GM18867 (cell line): ENCODE data around the gene ST6GALNAC3.
"Not testable (repeated sequence)": the region's sequence is repeated elsewhere in the genome, so short reads cannot be mapped to it uniquely, and the experiment has no call there.

Source experiments
- ATAC-seq: cut with Tn5 transposase; IDR thresholded peaks from one replicate; pipeline ENCODE4 v1.9.1; 2021; ENCODE audit warnings: mild to moderate bottlenecking, moderate library complexity; ENCODE audit not compliant: unreplicated experiment

ST6GALNAC3 gene

DNA sequence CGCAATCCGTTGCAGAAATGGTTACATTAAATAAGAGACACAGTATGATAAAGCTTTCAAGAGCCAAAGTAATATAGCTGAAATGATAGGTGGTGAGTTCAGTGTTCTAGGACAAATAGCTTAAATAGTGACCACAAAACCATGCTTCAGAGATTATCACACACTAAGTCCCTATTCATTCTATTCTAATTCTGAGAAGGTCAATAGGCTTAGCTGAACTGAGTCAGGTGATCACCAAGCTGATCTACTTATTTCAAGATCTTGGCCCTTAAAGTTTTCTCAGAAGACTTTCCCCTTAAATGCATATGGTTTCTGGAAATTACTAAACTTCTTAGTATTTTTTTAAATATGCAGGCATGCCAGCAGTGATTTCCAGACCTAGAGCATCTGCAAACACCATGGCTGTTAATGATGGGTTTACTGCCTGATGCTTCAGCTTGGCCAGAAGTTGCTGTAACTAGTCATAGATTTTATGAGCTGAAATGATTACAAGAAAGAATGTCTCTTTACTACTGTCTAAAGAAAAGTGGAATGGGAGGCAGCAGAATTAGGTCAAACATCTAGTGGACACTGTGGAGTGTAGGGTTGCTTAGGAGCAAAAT is 242.9 kb downstream of the ST6GALNAC3 start:
- no peak for ATAC-seq

DNA sequence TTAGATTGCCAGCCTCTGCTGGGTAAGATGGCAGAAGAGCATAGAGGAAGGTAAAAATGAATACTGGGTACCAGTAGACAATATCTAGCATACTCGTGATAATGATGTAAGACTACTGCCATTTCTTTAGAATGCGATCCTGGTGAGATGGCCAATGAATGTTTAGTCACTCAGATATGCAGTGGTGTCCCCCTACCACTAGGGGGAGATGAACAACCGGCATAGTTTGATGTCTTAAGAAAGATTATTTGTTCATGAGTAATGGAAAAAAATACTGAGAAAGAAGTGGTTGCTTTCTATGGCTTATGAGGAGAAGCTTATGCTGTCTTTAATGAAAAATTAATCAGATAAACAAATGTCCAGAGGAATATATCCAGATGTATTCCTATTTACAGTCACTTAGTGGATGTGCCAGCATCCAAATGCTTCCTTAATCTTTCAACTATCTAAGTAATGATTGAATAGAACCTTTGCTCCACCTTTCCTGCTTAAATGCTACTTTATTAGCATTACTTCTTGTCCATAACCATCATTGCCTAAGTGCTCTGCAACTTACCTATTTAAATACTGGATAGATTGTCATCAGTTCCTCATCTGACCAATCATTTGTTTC is 256.6 kb downstream of the ST6GALNAC3 start:
- ATAC-seq = peak; percentile 96

DNA sequence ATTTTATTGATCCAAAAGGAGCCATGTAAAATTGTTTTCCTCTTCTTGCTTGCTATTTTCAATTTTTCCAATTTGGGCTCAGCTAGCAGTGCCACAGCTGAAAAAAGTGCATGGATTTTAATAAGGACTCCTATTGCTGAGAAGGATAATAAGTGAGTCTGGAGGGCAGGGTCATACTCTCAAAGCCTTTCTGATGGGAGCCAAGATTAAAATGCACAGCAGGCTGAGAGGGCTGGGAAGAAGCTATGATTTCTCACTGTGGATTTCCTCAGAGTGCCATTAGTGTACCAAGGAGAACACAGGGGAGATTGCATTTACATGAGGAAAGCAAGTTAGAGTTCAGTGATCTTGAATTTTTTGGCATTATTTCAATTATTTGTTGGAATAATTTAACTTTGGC is 261.3 kb downstream of the ST6GALNAC3 start:
- no peak for ATAC-seq

DNA sequence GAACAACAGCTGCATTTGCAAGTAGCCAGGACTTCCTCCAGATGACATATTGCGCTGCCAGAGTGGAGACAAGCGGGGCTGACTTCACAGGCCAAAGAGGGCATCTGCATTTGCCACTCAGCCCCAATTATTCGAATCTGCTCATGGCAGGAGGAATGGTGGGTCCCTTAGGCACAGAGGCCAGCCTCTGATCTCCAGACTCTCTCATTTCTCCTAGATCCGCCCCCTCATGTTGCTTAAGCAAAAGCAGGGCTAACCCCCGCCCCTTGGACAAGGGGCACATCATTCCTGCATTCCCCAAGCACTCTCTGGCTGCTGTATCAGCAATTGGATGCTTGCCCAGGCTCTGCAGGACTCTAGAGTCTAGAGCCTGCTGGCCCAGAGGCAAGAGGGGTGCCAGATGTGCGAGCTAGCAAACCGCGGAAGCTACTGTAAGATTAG is 262.4 kb downstream of the ST6GALNAC3 start:
- no peak for ATAC-seq

DNA sequence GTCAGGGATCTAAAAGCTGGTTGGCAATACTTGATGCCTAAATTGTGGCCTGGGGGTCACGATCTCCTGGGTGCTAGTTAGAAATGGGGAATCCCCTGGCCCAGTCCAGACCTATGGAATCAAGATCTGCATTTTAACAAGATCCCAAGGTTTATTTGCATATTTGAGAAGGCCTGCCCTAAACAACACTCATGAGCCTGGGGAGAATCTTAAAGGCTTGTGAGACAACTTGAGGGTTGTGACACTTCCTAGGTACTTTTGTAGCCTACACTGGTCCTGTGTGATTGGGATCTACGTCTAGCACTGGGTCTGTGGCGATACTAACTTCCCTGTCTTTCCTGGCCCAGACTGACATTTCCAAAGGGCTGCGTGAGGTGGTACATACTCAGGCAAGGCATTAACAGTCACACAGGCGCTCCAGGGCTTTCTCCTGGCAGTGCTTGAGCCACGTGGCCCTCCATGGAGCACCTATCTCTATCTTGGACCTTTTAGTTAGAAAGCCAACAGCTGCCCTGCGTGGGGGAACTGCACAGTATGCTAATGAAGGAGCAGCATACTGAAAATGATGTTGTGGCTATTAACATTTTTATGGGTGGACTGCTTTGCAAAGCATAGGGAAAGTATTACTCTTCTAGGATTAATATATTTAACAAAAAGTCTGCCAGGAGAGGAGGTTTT is 263.1 kb downstream of the ST6GALNAC3 start:
- no peak for ATAC-seq

DNA sequence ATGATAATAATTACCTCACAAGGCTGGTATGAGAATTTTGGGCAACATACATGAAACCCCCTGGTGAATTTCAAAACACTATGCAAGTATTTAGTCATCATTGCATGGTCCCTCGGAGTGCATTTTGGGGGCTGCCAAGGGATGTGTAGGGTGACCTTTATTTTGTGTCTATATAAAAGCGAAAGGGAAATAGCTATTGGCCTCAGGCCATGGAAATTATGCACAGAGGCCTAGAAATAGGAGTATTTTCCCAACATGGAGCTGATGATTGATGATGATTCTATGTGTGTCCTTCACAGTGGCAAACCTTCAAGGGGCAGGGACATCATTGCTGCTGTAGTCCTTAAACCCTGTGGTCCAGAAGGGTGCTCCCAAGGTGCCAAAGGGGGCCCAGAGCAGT is 265.5 kb downstream of the ST6GALNAC3 start:
- ATAC-seq = no peak

DNA sequence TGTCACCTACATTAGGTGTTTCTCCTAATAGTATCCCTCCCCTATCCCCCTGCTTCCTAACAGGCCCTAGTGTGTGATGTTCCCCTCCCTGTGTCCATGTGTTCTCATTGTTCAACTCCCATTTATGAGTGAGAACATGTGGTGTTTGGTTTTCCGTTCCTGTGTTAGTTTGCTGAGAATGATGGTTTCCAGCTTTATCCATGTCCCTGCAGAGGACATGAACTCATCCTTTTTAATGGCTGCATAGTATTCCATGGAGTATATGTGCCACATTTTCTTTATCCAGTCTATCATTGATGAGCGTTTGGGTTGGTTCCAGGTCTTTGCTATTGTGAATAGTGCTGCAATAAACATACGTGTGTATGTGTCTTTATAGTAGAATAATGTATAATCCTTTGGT is 267.3 kb downstream of the ST6GALNAC3 start:
- ATAC-seq = not testable (repeated sequence)

DNA sequence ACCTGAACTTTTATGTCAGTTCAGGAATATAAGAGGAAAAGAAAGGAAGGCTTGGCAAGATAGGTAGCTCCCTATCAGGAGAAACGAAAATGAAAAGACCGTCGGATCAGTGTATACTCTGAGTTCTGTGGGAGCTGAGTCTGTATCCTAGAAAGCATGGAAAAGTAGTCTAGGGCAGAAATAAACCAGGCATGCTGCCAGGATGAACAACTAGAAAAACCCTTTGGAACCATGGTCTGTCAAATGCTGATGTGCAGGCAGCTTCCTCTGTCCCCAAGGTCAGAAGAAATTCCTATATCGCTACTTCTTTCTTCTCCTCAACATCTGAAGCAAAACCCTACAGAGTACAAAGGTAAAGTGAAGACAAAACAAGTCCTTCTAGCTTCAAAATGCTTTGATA is 268.8 kb downstream of the ST6GALNAC3 start:
- ATAC-seq = no peak

DNA sequence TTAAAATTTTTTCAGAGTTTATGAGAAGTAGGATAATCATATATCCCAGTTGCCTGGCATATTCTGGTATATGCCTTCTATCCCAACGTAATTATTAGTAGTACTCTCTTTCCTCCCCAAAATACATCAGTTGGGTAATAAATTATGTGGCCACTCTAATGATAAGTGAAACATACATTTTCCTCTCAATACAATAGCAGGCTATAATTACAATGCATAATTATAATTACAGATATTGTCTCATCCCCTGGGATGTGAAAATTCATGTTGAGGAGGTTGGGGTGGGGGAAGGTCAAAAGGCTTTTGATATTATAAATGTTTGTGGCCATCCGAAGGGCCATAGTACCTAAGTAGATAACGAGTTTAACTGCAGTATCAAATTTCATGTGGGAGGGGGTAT is 277.1 kb downstream of the ST6GALNAC3 start:
- no peak for ATAC-seq

DNA sequence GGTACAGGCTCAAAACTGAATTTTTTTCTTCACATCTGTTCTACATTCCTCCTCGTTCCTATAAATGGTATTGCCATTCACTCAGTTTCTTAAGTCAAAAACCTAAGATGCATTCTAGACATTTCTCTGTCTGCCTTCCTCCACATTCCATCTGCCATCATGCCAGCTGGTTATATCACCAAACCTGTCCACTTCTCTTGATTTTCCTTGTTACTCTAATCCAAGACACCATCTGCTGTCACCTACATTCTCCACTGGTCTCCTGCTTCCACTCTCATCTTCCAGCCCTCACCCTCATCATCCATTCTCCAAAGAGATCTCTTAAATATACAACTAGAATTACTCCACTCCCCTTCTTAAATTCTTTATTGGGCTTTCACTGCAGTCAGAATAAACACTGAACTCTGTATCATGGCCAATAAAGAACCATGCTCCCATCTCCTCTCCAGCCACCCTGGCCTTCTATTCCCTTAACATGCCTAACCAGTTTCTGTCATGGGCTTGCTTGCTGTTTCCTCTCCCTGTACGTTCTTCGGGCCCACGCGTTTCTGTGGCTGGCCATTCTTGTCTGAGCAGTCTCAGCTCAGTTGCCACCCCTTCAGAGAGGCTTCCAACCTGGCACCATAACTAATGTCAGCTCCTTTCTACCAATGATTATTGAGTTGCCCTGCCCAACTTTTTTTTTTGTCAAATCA is 278.3 kb downstream of the ST6GALNAC3 start:
- no peak for ATAC-seq

DNA sequence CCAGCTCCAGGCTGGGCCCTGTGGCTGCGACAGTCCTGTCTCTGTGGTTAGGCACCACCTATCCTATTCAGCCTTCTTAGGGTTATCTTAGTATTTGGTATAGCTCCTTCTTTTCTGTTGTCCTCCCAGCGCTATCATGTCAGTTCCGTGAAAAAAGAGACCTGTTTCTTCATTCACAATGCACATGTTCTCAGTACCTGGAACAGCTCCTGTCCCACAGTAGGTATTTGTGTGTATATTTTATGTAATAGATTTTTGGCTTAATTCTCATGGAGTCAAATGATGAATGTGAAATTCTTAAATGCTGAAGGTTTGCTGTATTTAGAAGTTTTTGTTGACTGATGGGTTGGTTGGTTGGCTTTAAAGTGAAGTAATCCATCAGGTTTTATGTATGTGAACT is 279.7 kb downstream of the ST6GALNAC3 start:
- no peak for ATAC-seq

DNA sequence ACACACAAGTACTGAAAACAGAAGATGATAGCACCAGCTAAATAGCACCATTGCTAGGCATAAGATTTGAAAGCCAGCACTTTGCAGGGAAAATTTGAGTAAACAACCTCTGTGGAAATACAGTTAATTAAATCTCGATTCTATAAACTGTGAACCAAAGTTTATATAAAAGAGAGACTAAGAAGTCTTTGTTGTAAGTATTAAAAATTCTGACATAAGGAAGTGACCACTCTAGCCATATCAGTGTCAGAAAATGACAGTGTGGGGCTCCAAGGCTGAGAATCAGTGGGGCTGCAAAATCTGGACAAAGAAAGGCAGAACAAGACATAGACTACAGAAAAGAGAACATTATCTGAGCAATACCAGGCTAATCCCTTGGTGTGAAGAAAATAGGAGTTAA is 292.2 kb downstream of the ST6GALNAC3 start:
- no peak for ATAC-seq

DNA sequence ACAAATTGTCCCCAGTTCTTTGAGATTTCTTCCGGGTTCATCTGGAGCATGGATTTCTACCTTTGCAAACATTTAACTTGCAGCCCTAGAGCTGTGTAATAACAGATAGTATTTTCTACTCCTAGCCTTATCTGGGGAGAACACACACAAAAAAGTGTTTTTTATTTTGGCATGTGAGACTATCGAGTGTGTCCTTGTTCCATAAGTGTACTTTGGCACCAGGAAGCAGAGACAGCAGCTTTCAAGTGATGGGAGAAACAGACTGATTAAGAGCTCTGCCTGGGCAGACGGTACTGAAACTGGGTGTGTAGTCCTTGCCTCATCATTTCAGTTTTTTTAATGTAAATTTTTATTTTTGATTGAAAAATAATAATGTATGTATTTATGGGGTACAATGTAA is 297.4 kb downstream of the ST6GALNAC3 start:
- ATAC-seq = no peak

DNA sequence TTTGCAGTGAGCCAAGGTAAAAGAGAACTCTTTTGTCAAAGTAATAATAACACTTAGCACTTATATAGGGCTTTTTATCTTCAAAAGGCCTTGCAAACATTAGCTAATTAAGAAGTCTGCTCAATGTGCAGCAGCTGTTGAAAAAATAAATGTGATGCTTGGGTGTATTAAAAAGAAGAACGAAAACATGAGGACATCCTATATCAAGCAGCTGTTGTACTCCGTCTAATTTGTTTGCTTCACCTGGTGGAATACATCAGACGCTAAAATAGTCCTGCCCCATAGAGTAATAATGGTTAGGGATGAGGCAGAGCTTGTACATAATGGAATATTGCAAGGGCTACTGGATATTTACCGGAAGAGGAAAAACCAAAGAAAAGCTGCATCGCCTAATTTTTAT is 299.5 kb downstream of the ST6GALNAC3 start:
- no peak for ATAC-seq

DNA sequence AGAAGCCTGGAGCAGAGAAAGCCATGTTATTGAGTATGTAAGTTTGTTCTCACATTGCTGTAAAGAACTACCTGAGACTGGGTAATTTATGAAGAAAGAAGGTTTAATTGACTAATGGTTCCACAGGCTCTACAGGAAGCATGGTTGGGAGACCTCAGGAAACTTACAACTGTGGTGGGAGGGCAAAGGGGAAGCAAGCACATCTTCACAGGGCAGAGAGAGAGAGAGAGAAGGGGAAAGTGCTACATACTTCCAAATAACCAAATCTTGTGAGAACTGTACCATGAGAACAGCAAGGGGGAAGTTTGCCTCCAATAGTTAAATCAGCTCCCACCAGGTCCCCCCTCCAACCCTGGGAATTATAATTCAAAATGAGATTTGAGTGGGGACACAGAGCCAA is 302.7 kb downstream of the ST6GALNAC3 start:
- ATAC-seq = no peak

DNA sequence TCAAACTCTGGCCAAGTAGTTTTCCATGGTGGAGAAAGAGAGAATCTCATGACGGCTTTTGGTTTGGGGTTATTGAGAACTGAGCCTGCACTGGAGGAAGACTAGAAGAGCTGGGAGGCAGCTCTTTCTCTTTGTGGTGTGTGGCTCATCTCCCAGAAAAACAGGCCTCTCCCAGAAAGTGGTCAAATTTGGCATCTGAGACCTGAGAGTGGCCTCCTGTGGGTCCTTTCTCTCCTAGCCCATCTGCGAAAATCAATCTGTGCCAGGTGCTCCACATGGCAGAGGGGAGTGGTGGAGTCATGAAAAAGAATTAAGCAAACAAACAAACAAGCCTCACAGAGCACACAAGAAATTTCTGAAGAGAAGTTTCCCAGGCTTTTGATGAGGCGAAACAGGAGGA is 305.0 kb downstream of the ST6GALNAC3 start:
- no peak for ATAC-seq

DNA sequence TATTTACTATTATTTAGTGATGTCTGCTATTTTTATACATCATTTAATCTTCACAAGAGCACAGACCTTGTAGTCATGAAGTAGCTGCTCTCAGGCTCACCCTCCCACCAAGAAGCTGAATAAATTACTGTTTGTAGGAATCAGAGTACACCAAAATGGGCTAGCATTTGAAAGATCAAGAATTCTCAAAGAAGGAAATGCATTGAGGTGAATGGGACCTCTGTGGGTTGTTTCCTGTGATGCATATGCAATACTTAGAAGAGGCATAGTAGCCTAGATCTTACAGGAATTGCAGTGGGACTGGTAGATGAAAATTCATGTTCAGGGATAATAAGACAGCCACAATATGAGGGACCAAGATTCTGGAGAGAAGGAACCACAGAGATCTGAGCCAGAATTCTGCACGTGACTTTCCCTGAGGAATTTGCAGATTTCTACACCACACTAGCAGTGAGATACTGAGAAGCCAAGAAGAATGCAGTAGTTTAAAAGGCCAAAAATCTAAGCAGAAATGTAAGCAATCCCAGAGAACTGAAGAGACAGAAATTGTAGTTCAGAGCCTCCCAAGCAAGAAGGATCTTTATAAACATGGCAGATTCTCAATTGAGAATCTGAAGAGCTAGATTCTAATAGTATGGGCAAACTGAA is 307.0 kb downstream of the ST6GALNAC3 start:
- ATAC-seq = no peak

DNA sequence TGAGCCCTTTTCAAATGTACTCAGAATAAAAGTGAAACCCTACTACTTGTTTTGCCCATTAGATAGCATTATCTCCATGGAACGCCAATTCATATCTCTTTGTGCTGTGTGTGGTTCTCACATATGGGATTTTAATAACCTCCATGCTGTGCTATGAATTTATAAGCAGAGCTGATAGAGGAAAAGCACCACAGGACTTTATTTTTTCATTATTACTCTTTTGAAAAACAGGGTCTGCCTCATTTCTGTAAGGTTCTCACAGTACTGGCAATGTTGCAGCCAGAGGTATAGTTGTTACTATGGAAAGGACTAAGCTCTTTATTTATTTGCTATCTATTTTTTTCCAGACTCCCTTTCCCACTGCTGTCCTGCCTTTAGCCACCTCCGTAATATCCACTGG is 313.7 kb downstream of the ST6GALNAC3 start:
- ATAC-seq = no peak

DNA sequence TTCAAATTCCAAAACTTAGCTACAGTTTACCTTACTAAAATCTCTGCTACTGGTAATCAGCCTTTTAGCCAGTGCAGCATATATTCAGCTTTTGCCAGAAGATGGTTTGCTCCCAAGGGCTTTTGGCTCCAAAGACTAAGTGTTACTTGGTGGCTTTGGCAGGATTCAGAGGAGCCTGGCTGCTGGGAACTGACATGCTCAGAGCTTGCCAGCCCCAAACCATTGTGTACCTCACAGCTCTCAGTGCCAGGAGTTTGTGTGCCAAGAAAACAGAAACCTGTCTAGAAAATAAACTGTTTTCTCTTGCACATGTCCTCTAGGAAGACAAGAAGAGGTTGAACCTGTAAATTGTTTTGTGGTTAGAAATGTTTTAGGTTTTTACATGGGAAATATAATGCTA is 315.9 kb downstream of the ST6GALNAC3 start:
- no peak for ATAC-seq

DNA sequence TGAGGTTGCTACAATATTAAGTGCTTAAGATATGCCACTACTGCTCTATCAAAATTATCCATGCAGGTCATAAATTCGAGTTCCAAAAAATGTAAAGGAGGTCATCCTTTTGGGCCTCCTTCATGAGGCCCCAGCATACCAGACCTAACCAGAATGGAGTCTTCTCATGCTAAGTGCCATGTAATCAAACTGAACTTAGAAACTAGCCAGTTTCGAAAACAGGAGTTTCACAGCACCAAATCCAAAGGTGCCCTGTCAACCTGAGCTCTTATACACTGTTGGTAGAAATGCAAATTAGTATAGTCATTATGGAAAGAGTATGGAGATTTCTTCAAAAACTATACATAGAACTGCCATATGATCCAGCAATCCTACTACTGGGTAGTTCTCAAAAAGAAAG is 320.5 kb downstream of the ST6GALNAC3 start:
- ATAC-seq = no peak

DNA sequence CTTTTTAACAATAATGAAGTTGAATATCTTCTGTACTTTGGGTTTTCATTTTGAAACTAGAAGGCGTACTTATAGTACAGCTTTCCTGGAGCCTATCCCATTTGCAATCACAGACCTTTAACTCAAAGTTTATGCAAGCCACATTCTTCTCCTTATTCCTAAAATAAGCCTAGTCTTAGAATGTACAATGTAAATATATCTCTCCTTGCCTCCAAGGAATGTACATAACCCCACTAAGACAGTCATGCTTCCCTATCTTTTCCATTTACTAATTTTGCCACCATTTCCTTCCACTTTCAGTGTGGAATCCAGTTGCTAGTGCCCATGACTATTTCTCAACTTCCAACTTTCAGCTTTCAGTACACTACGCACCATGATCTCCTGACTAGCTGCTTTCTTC is 327.6 kb downstream of the ST6GALNAC3 start:
- no peak for ATAC-seq
